IMR-90 (cell line): ENCODE data around the gene CDY1B. TPM values are rescaled to one million over a fixed set of nuclear protein-coding genes. Genes with fewer than 3 reads are reported as not detected.
"Not testable (repeated sequence)": the region's sequence is repeated elsewhere in the genome, so short reads cannot be mapped to it uniquely, and the experiment has no call there.

Source experiments
- ATAC-seq: fragments of 200-7000 bp; cut with Tn5 transposase; 2 replicates; pipeline ENCODE4 v1.9.1; 2020; ENCODE audit warnings: low read depth, mild to moderate bottlenecking, moderate library complexity
- BruUV-seq: library from RNA; stranded (reverse); fragments of 400-500 nt; replicated peaks from 2 replicates; lab custom pipeline; 2021; lab: Mats Ljungman, UMichigan
- CTCF ChIA-PET: fragments of 300-600 bp; formaldehyde crosslinking; extraction: SDS; loops from one replicate; lab custom pipeline; 2021; ENCODE audit warnings: antibody characterized with exemption; lab: Yijun Ruan, JAX
- POLR2A ChIA-PET: fragments of 300-600 bp; sonication (Branson Sonifier 250); formaldehyde crosslinking; loops from one replicate; lab custom pipeline; 2022; ENCODE audit warnings: antibody characterized with exemption; ENCODE audit not compliant: unreplicated experiment; lab: Charles Lee
- DNase-seq: peaks from one replicate; pipeline ENCODE4 v3.0.0; 2013
- H2AFZ ChIP-seq: replicated peaks from 2 replicates; pipeline ENCODE3; 2013; ENCODE audit warnings: low read length, mild to moderate bottlenecking; ENCODE audit not compliant: poor library complexity
- H2AK5ac ChIP-seq: 2 replicates; pipeline ENCODE4 v1.6.1; 2013; ENCODE audit warnings: low read depth, low read length, inconsistent platforms
- H2AK9ac ChIP-seq: replicated peaks from 2 replicates; pipeline ENCODE3; 2013; ENCODE audit warnings: mild to moderate bottlenecking, low read depth, low read length, moderate library complexity; ENCODE audit not compliant: poor library complexity
- H2BK120ac ChIP-seq: 2 replicates; pipeline ENCODE4 v1.6.1; 2013; ENCODE audit warnings: low read depth, low read length, inconsistent platforms
- H2BK15ac ChIP-seq: 3 replicates; pipeline ENCODE4 v1.6.1; 2013; ENCODE audit warnings: low read depth, low read length, inconsistent platforms
- H2BK20ac ChIP-seq: 2 replicates; pipeline ENCODE4 v1.6.1; 2013; ENCODE audit warnings: low read depth, mild to moderate bottlenecking, inconsistent platforms, low read length, moderate library complexity
- H2BK5ac ChIP-seq: 2 replicates; pipeline ENCODE4 v1.6.1; 2013; ENCODE audit warnings: mild to moderate bottlenecking, low read depth, low read length, inconsistent platforms; ENCODE audit not compliant: poor library complexity, severe bottlenecking
- H3K14ac ChIP-seq: replicated peaks from 2 replicates; pipeline ENCODE4 v1.6.1; 2013; ENCODE audit warnings: low read depth, low read length, inconsistent platforms
- H3K18ac ChIP-seq: 2 replicates; pipeline ENCODE4 v1.6.1; 2013; ENCODE audit warnings: low read depth, low read length, control low read depth
- H3K23ac ChIP-seq: 2 replicates; pipeline ENCODE4 v1.6.1; 2013; ENCODE audit warnings: low read depth, low read length, inconsistent platforms
- H3K27ac ChIP-seq: 2 replicates; pipeline ENCODE4 v1.5.1; 2013; ENCODE audit warnings: mild to moderate bottlenecking, control low read depth, low read length; ENCODE audit not compliant: insufficient read depth
- H3K27me3 ChIP-seq: 2 replicates; pipeline ENCODE4 v1.6.1; 2013; ENCODE audit warnings: low read length; ENCODE audit not compliant: control insufficient read depth, insufficient read depth
- H3K36me3 ChIP-seq: 2 replicates; pipeline ENCODE4 v1.6.1; 2013; ENCODE audit warnings: low read length, mixed read lengths; ENCODE audit not compliant: control insufficient read depth, insufficient read depth
- H3K4ac ChIP-seq: 2 replicates; pipeline ENCODE4 v1.6.1; 2013; ENCODE audit warnings: low read depth, low read length, inconsistent platforms
- H3K4me1 ChIP-seq: 2 replicates; pipeline ENCODE4 v1.6.1; 2013; ENCODE audit warnings: low read length, mixed read lengths; ENCODE audit not compliant: control insufficient read depth, insufficient read depth
- H3K4me2 ChIP-seq: 2 replicates; pipeline ENCODE4 v1.6.1; 2013; ENCODE audit warnings: low read depth, mild to moderate bottlenecking, control low read depth, low read length, moderate library complexity
- H3K4me3 ChIP-seq: 2 replicates; pipeline ENCODE4 v1.5.1; 2013; ENCODE audit warnings: low read depth, mild to moderate bottlenecking, control low read depth, low read length, moderate library complexity; ENCODE audit not compliant: insufficient read depth
- H3K56ac ChIP-seq: 2 replicates; pipeline ENCODE4 v1.6.1; 2013; ENCODE audit warnings: low read length, inconsistent platforms; ENCODE audit not compliant: insufficient read depth; ENCODE audit errors: extremely low read depth
- H3K79me1 ChIP-seq, 2 experiments: 2 replicates each; pipeline ENCODE4 v1.6.1; 2013; ENCODE audit warnings: low read length in 2 of 2, inconsistent platforms in 1 of 2, low read depth in 1 of 2
- H3K9ac ChIP-seq: 2 replicates; pipeline ENCODE4 v1.6.1; 2013; ENCODE audit warnings: low read depth, low read length, control low read depth
- H3K9me1 ChIP-seq: 2 replicates; pipeline ENCODE4 v1.6.1; 2013; ENCODE audit warnings: low read length, inconsistent platforms; ENCODE audit not compliant: insufficient read depth
- H3K9me3 ChIP-seq: 2 replicates; pipeline ENCODE4 v1.6.1; 2013; ENCODE audit warnings: low read length; ENCODE audit not compliant: control insufficient read depth, insufficient read depth
- H4K20me1 ChIP-seq: 2 replicates; pipeline ENCODE4 v1.6.1; 2013; ENCODE audit warnings: low read length, inconsistent platforms; ENCODE audit not compliant: insufficient read depth
- H4K5ac ChIP-seq: 2 replicates; pipeline ENCODE4 v1.6.1; 2013; ENCODE audit warnings: mild to moderate bottlenecking, low read depth, low read length, control low read depth
- H4K8ac ChIP-seq, 2 experiments: 2 replicates each; pipeline ENCODE4 v1.6.1; 2013; ENCODE audit warnings: low read depth in 2 of 2, low read length in 2 of 2, control low read depth in 1 of 2, inconsistent platforms in 1 of 2
- H4K91ac ChIP-seq: 2 replicates; pipeline ENCODE4 v1.6.1; 2013; ENCODE audit warnings: low read depth, low read length, inconsistent platforms; ENCODE audit not compliant: insufficient read depth
- WGBS, 2 experiments: methylation state at CpG; one replicate each; pipeline versions ENCODE4 v1.1.5 to v1.1.7; 2013; ENCODE audit warnings: missing lambda C conversion rate in 2 of 2; ENCODE audit not compliant: insufficient read length in 1 of 2; ENCODE audit errors: extremely low coverage in 2 of 2; 5-methylcytosine and 5-hydroxymethylcytosine counted together
- dilution Hi-C: fragments of 300-500 bp; cut with HindIII; formaldehyde crosslinking; loops from one replicate; pipeline ENCODE4 v1.14.3; 2018; ENCODE audit warnings: low sequenced_read_pairs; ENCODE audit not compliant: unreplicated experiment
- in situ Hi-C: fragments of 300-500 bp; cut with MboI; formaldehyde crosslinking; loops from 3 replicates; pipeline ENCODE4 v1.14.3; 2019; ENCODE audit warnings: low sequenced_read_pairs, inconsistent platforms, mixed read lengths
- intact Hi-C: fragments of 100-400 bp; cut with micrococcal nuclease; formaldehyde crosslinking; loops from 2 replicates; pipeline ENCODE4 v1.10.0; 2022
- polyA plus RNA-seq, 3 experiments: library from polyadenylated mRNA; depleted of rRNA; stranded (reverse); fragments of >200 nt; gene quantifications; 2 replicates each; pipeline ENCODE4 v1.2.3, GENCODE V29; 2012; ENCODE audit warnings: low replicate concordance in 1 of 3
- total RNA-seq: library from RNA; depleted of rRNA; stranded (reverse); fragments of >200 nt; gene quantifications from 2 replicates; pipeline ENCODE4 v1.2.3, GENCODE V29; 2012

The CDY1B gene
- total and polyA plus RNA-seq, 2 of the 4 experiments (the other 2 are of a cell fraction) = not detected

DNA sequence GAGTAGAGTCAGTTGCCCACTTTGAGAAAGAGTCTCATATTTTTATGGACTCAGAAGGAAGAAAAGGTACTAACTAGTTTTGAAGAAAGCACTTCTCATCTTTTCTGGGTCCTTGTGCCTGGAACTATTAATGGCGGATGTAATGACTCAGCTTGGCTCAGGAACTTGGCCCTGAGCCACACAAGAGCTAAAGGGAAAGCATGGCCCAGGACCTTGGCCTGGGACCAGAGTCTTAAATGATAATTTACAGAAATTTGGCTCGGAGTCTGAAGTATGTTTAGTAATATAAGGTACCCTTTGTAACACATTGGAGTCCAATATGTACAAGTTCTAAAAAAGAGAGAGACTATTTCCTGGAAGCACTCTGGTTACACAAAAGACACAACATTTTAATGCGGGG lies 4.6 kb downstream of the CDY1B start:
- H3K9me3 ChIP-seq, H4K5ac ChIP-seq, H4K91ac ChIP-seq, H3K79me1 ChIP-seq, H3K36me3 ChIP-seq, CTCF ChIA-PET, dilution Hi-C loops, DNase-seq, H3K56ac ChIP-seq, H3K4ac ChIP-seq, H3K14ac ChIP-seq, H3K4me3 ChIP-seq, H3K23ac ChIP-seq, H4K20me1 ChIP-seq, H4K8ac ChIP-seq, H2AFZ ChIP-seq, H3K9ac ChIP-seq, H3K4me1 ChIP-seq, H3K18ac ChIP-seq, H2BK20ac ChIP-seq, H3K27me3 ChIP-seq, H2BK15ac ChIP-seq, BruUV-seq, H3K27ac ChIP-seq, H2AK5ac ChIP-seq, H2BK5ac ChIP-seq, ATAC-seq, H2BK120ac ChIP-seq, POLR2A ChIA-PET, in situ Hi-C loops, intact Hi-C loops, H3K9me1 ChIP-seq, H3K4me2 ChIP-seq, H2AK9ac ChIP-seq: not testable (repeated sequence)
- WGBS, 2 experiments = no CpG with 5 or more reads among the region's 3 CpGs

DNA sequence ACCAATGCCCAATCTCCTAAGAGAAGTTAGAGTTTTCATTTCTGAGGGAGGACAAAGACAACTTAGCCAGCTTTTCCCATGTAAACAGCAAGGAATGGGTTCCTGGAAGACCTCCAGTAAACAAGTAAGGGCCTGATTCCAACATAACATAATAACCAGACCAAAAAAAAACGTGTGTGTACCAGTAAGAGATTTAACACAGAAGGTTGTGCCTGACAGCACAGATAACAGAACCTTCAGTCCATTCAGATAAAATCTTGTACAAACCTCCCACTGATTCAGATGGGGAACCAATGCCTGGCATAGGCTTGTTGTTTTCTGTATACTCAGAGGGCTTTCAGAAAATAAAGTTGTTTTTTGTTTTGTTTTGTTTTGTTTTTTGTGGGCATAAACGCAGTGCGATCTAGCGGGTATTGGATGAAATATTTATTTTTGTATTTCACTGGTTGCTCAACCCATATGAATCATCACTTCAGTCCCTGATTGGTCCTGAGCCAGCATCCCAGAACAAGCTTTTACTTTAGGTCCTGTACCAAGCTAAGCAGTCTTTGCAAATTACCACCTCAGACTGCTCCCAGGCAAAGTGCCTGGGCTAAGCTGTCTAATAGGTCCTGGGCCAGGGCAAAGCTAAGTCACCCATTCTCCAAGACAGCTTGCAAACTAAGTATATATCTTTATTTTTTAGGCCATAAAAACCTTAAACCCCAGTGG lies 8.7 kb downstream of the CDY1B start:
- H2AFZ ChIP-seq, dilution Hi-C loops, H4K8ac ChIP-seq: not testable (repeated sequence)

More for the DNA sequence above, 8.7 kb downstream of the CDY1B start:
- DNase-seq, H2AK9ac ChIP-seq, H3K56ac ChIP-seq, H3K18ac ChIP-seq, H3K9me1 ChIP-seq, H4K5ac ChIP-seq, H3K9me3 ChIP-seq, H2BK20ac ChIP-seq, intact Hi-C loops, in situ Hi-C loops, H3K23ac ChIP-seq, H4K91ac ChIP-seq, H3K4me3 ChIP-seq, H3K14ac ChIP-seq, H4K20me1 ChIP-seq, H3K27ac ChIP-seq, H2BK120ac ChIP-seq, H3K4ac ChIP-seq, H3K79me1 ChIP-seq, H2BK5ac ChIP-seq, H3K9ac ChIP-seq, H3K4me1 ChIP-seq, H2AK5ac ChIP-seq, H3K27me3 ChIP-seq, H2BK15ac ChIP-seq, POLR2A ChIA-PET, CTCF ChIA-PET, H3K36me3 ChIP-seq, H3K4me2 ChIP-seq, ATAC-seq, BruUV-seq: not testable (repeated sequence)
- no CpG with 5 or more reads among the region's 4 CpGs for WGBS, 2 experiments
